ENCODE data around the gene NOS1AP. TPM values are rescaled to one million over a fixed set of nuclear protein-coding genes. Genes with fewer than 3 reads are reported as not detected.
"Not testable (repeated sequence)": the region's sequence is repeated elsewhere in the genome, so short reads cannot be mapped to it uniquely, and the experiment has no call there.

Gene NOS1AP
- total and polyA plus RNA-seq, 12 donors = 0.37 to 12.0 (median 3.1) TPM

DNA sequence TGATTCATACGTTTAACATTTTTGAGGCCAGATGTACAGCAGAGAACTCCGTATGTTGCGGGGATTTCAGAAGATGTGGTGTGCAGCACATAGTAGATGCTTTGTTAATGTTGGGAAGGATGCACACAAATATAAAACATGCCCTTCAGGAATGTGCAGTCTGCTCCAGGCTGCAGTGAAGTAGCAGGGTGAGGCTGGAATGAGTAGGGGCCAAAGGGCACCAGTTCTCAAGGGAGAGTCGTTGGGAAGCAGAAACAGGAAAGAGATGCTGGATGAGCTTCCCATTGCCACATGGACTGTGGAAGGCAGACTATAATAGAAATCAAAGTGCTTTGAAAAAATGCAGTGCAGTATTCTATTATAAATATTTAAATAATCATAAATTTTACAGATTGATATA is 126.9 kb downstream of the NOS1AP start:
- no peak for TF ChIP-seq POLR2A (IDR thresholded peaks at IDR 0.05)
- TF ChIP-seq, protein P1, sequence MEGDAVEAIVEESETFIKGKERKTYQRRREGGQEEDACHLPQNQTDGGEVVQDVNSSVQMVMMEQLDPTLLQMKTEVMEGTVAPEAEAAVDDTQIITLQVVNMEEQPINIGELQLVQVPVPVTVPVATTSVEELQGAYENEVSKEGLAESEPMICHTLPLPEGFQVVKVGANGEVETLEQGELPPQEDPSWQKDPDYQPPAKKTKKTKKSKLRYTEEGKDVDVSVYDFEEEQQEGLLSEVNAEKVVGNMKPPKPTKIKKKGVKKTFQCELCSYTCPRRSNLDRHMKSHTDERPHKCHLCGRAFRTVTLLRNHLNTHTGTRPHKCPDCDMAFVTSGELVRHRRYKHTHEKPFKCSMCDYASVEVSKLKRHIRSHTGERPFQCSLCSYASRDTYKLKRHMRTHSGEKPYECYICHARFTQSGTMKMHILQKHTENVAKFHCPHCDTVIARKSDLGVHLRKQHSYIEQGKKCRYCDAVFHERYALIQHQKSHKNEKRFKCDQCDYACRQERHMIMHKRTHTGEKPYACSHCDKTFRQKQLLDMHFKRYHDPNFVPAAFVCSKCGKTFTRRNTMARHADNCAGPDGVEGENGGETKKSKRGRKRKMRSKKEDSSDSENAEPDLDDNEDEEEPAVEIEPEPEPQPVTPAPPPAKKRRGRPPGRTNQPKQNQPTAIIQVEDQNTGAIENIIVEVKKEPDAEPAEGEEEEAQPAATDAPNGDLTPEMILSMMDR (IDR thresholded peaks at IDR 0.05) = no peak
- DNase-seq = no peak
- H3K27me3 ChIP-seq = no peaks in the 10 kb centered on the region
- H3K9me3 ChIP-seq (replicated peaks in 1 of 3) = no peaks in the 10 kb centered on the region
- intact Hi-C loops (cut with DNase I) = no loop called here
- no peaks in the 10 kb centered on the region for H3K36me3 ChIP-seq (replicated peaks in 1 of 2)
- no peak overlapping the region for H3K27ac ChIP-seq
- no peak overlapping the region for H3K4me3 ChIP-seq
- H3K4me1 ChIP-seq (replicated peaks in 1 of 2) = peaks cover 12% of the 10 kb centered on the region in 2 donors
- WGBS, 4 donors = 77 to 86% (median 84%) methylated on average over 4 of the region's 4 CpGs

DNA sequence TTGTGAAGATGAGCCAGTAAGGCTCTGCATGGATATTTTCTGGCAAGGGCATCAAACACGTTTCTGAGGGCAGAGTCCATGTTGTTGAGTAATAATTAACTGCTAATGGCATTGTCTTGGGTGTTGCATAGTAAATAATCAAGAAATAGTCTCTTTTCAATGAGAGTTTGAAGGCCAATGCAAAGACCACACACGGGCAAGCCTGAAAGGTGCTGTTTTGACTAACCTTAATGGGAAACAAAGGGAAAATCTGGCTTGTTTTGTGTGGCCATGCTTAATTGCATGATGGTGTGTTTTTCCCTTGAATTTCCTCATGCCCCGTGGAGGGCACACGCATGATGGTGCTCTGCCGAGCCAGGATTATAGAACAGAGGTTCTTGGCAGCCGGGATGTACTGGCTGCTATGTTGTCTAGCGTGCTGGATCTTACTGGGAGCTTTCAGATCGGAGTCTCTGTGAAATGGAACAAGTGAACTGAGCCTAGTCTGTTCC is 127.6 kb downstream of the NOS1AP start:
- H3K9me3 ChIP-seq (replicated peaks in 1 of 3) = no peaks in the 10 kb centered on the region
- intact Hi-C loops (cut with DNase I) = no loop called here
- TF ChIP-seq POLR2A (IDR thresholded peaks at IDR 0.05) = no peak
- TF ChIP-seq, protein P1 (IDR thresholded peaks at IDR 0.05) = no peak
- no peaks in the 10 kb centered on the region for H3K27me3 ChIP-seq
- no peaks in the 10 kb centered on the region for H3K36me3 ChIP-seq (replicated peaks in 1 of 2)
- H3K27ac ChIP-seq = peak overlapping the region in 1 of 5 donors; percentile 1
- H3K4me3 ChIP-seq = no peak overlapping the region
- 85 to 91% (median 90%) methylated on average over 8 of the region's 8 CpGs for WGBS, 4 donors
- no peak for DNase-seq
- peaks cover 12% of the 10 kb centered on the region in 2 donors for H3K4me1 ChIP-seq (replicated peaks in 1 of 2)

DNA sequence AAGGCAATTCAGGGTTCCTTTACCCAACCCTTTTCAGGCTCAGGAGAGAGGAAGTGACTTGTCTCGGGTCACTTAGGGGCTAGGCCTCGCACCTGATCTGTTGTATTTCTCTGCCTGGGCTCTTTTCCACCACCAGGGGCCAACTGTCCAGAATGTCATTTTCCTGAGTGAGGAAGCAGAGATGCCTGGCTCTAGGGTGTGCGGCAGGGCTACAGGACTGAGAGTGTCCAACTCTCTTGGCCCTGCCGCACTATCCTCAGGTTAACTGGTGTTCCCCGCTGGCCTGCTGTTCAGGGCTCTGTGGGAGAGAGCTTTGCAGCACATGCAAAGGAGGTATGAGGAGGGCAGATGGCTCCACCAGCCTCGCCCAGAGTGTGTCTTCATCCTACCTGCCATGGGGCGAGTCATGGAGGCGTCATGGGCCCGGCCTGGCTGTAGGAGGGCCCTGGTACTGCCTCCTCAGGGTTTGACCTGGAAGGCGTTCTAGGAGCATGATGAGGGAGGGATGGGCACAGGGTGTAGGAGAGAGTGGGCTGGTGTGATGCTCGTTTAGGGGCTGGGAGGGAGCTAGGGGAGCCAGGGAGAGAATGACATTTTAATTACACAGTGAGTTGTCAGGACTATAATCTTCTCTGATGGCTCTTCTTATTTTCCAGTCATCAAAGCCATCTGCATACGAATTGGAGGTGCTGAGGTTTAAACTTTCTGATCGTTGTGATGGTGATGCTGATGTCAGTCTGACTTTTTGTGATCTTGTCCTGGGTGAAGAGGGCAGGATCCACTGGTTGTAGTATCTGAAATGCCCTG is 128.3 kb downstream of the NOS1AP start:
- H3K27me3 ChIP-seq = no peaks in the 10 kb centered on the region
- no peaks in the 10 kb centered on the region for H3K9me3 ChIP-seq (replicated peaks in 1 of 3)
- 81 to 86% (median 84%) methylated on average over 8 to 13 of the region's 13 CpGs for WGBS, 4 donors
- H3K27ac ChIP-seq = peak overlapping the region in 1 of 5 donors; percentile 1
- TF ChIP-seq, protein P1 (IDR thresholded peaks at IDR 0.05) = no peak
- no peak for TF ChIP-seq POLR2A (IDR thresholded peaks at IDR 0.05)
- intact Hi-C loops (cut with DNase I) = no loop called here
- H3K36me3 ChIP-seq (replicated peaks in 1 of 2) = no peaks in the 10 kb centered on the region
- DNase-seq = no peak
- H3K4me3 ChIP-seq = no peak overlapping the region
- peaks cover 12% of the 10 kb centered on the region in 2 donors for H3K4me1 ChIP-seq (replicated peaks in 1 of 2)

DNA sequence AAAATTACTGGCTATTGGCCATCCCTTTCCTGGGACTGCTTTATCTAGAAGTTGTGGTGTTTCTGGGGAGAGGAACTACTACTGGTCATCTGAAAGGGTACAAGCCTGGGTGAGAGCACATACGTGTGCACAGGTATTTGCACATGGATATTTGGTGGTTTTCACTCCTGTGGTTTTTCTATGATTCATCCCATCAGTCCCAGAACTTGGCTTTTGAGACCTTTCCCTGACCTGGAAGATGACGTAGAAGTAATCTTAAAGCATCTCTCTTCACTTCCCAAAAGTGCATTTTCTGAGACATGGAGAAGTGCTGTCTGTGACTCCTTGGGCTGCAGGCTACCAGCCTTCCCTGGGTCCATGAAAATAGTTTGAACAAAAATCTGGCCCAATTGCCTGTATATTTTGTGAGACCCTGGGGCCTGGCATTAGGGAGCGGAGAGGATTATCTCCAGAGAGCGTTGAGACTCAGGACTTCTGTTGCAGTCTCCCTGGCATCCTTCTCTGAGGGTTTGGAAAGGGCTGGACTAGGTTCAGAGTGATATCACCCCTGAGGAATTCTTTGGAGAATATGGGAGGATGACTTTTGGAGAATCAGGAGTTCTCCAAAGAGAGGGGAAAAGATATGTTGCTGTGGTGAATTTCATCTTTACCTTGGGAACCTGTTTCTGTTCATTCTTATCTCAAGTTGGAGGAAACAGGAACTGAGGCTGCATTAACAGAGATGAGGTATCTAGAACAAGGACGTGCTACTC is 130.8 kb downstream of the NOS1AP start:
- Histone ChIP-seq H3K4me3 (no peak overlapping the region), H3K9me3 (replicated peaks in 1 of 3) (no peaks in the 10 kb centered on the region), H3K36me3 (replicated peaks in 1 of 2) (no peaks in the 10 kb centered on the region), H3K27ac (no peak overlapping the region), H3K4me1 (replicated peaks in 1 of 2) (no peaks in the 10 kb centered on the region), H3K27me3 (no peaks in the 10 kb centered on the region)
- 76 to 89% (median 80%) methylated on average over 5 of the region's 5 CpGs for WGBS, 4 donors
- intact Hi-C loops (cut with DNase I) = no loop called here
- no peak for DNase-seq
- TF ChIP-seq, protein P1 (IDR thresholded peaks at IDR 0.05) = no peak
- no peak for TF ChIP-seq POLR2A (IDR thresholded peaks at IDR 0.05)

DNA sequence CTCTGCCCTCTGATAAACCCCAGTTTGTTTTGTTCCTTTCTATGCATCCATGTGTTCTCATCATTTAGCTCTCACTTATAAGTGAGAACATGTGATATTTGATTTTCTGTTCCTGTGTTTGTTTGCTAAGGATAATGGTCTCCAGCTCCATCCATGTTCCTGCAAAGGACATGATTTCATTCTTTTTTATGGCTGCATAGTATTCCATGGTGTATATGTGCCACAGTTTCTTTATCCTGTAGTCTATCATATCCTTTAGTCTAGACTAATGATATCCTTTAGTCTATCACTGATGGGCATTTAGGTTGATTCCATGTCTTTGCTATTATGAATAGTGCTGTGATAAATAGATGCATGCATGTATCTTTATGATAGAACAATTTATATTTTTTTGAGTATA is 131.6 kb downstream of the NOS1AP start:
- H3K4me3 ChIP-seq; H3K9me3 ChIP-seq (replicated peaks in 1 of 3); H3K4me1 ChIP-seq (replicated peaks in 1 of 2); H3K27ac ChIP-seq; DNase-seq; H3K36me3 ChIP-seq (replicated peaks in 1 of 2); H3K27me3 ChIP-seq; intact Hi-C loops (cut with DNase I): not testable (repeated sequence)
